ENCODE measurements around the gene KCNJ14. TPM values are rescaled to one million over a fixed set of nuclear protein-coding genes. Genes with fewer than 3 reads are reported as not detected.

KCNJ14 gene
- total and polyA plus RNA-seq, 2 of the 8 experiments (the other 6 are each of a cell fraction or from before 2014, with no cell fraction given), result 0.45 to 0.89 TPM

- Histone ChIP-seq H4K91ac (replicated peaks; ENCODE audit: insufficient read length, low read length) (no peak overlapping the region), H3K79me1 (ENCODE audit: low read depth, low read length) (0 out of 2 replicates have a peak, but pooled peaks cover 4% of the 10 kb centered on the region), H3K14ac (ENCODE audit: insufficient read length) (no peak overlapping the region), H2BK15ac (ENCODE audit: low read length) (no peak overlapping the region), H3K36me3 (ENCODE audit: control insufficient read depth in 2 of 4, insufficient read depth in 4 of 4, low read length in 3 of 4) (peaks cover 23 to 33% (median 32%) of the 10 kb centered on the region in 4 experiments), H2BK20ac (ENCODE audit: low read length) (no peak overlapping the region), H3K27me3 (replicated peaks in 1 of 4; ENCODE audit: control insufficient read depth in 3 of 4, extremely low read depth in 1 of 4, insufficient read depth in 3 of 4, low read length in 3 of 4) (no peaks in the 10 kb centered on the region), H3K4me3 (ENCODE audit: extremely low read depth in 1 of 4, insufficient read depth in 2 of 4, low read depth in 3 of 4, low read length in 4 of 4) (peak overlapping the region; percentile 62 to 84 (median 80)), H3K4ac (replicated peaks; ENCODE audit: insufficient read length, low read depth, low read length) (peak overlapping the region; percentile 13), H4K20me1 (replicated peaks in 1 of 2; ENCODE audit: control insufficient read depth in 1 of 2, insufficient read depth in 2 of 2, low read length in 2 of 2) (peaks cover 7 to 15% of the 10 kb centered on the region in 2 experiments), H3K27ac (ENCODE audit: low read depth, low read length) (peak overlapping the region; percentile 90), H2AFZ (ENCODE audit: low read length) (no peak overlapping the region), H3K23ac (ENCODE audit: insufficient read length) (no peak overlapping the region), H3K9ac (replicated peaks in 1 of 4; ENCODE audit: extremely low read depth in 1 of 4, low read depth in 3 of 4, low read length in 3 of 4) (peak overlapping the region in 3 of 4 experiments; percentile 81 to 93 (median 90); a peak in 6 of 7 replicates), H3K4me1 (replicated peaks in 1 of 4; ENCODE audit: control insufficient read depth in 3 of 4, insufficient read depth in 4 of 4, low read length in 3 of 4) (peaks cover 0 to 9% (median 1%) of the 10 kb centered on the region in 4 experiments; a peak in 3 of 7 replicates), H3K18ac (ENCODE audit: extremely low read depth, low read length) (no peak overlapping the region), H3K56ac (replicated peaks; ENCODE audit: insufficient read length, low read depth, low read length) (no peak overlapping the region), H2AK5ac (ENCODE audit: low read depth, low read length) (no peak overlapping the region), H4K5ac (ENCODE audit: insufficient read length, low read depth, low read length) (peak overlapping the region; percentile 63), H2BK5ac (ENCODE audit: low read depth, low read length) (peak overlapping the region; percentile 96), H3K79me2 (ENCODE audit: control insufficient read depth in 1 of 2, insufficient read depth in 2 of 2, low read length in 2 of 2) (peaks cover 0 to 12% of the 10 kb centered on the region in 2 experiments; a peak in 1 of 4 replicates), H3K9me3 (ENCODE audit: insufficient read depth in 2 of 2, low read depth in 1 of 2, low read length in 1 of 2) (no peaks in the 10 kb centered on the region), H4K8ac (ENCODE audit: extremely low read depth, insufficient read depth, low read length) (no peak overlapping the region; the same call in 1 of the 2 replicates), H2BK120ac (replicated peaks; ENCODE audit: low read depth, low read length) (no peak overlapping the region), H2BK12ac (ENCODE audit: low read depth, low read length) (no peak overlapping the region), H3K23me2 (ENCODE audit: low read depth, low read length) (no peaks in the 10 kb centered on the region; the same call in 1 of the 2 replicates), H3K4me2 (ENCODE audit: insufficient read depth in 1 of 2, low read depth in 2 of 2, low read length in 2 of 2) (peak overlapping the region; percentile 65 to 69)
- ChIA-PET POLR2A (ENCODE audit: partially characterized antibody) (interaction anchor here (1.0 to 2.8 kb wide), 7 partner anchors 10 to 29 kb away, joined by 3 to 6 read pairs (median 5); no protein-coding TSS in a partner anchor), CTCF (ENCODE audit: partially characterized antibody) (no interaction called here)
- WGBS, 2 experiments (ENCODE audit: extremely low coverage in 1 of 2, insufficient coverage in 1 of 2, insufficient read length in 1 of 2, insufficient replicate concordance in 2 of 2, low coverage in 1 of 2, low lambda C conversion rate in 2 of 2, missing lambda C conversion rate in 1 of 2), result 1% methylated on average over 36 of the region's 36 CpGs; no CpG with 5 or more reads in 1 of the 2 experiments
- FAIRE-seq (peak; percentile 92), DNase-seq (ENCODE audit: low read depth in 1 of 2, low spot score in 2 of 2) (peak; percentile 97 to 100)
- TF ChIP-seq NRF1 (IDR thresholded peaks at IDR 0.05; ENCODE audit: low read depth, low read length) (peak; percentile 66), BRCA1 (IDR thresholded peaks at IDR 0.05; ENCODE audit: low read depth, low read length) (0 out of 2 replicates have a peak, but pooled peaks have one; percentile 31), KDM4A (IDR thresholded peaks at IDR 0.05; ENCODE audit: low read depth, low read length, severe bottlenecking) (no peak), SP4 (IDR thresholded peaks at IDR 0.05; ENCODE audit: low read length) (peak; percentile 96), CBX8 (IDR thresholded peaks at IDR 0.05; ENCODE audit: borderline replicate concordance, low read depth, low read length) (no peak), CHD2 (IDR thresholded peaks at IDR 0.05; ENCODE audit: low read length) (peak; percentile 92), YY1 (IDR thresholded peaks at IDR 0.05; ENCODE audit: low read depth, low read length) (peak; percentile 83; the same call in 1 of the 2 replicates), CHD1 (IDR thresholded peaks at IDR 0.05; ENCODE audit: low read depth, low read length) (no peak), SP2 (IDR thresholded peaks at IDR 0.05; ENCODE audit: low read length) (peak; percentile 88), SP1 (IDR thresholded peaks at IDR 0.05; ENCODE audit: low read depth, low read length) (peak; percentile 98), SIN3A (conservative IDR thresholded peaks at IDR 0.05 in 1 of 2, IDR thresholded peaks at IDR 0.05 in 1 of 2; ENCODE audit: low read depth in 1 of 2, low read length in 2 of 2) (peak; percentile 65 to 79; a peak in 2 of 4 replicates)
- TF ChIP-seq, protein P1, sequence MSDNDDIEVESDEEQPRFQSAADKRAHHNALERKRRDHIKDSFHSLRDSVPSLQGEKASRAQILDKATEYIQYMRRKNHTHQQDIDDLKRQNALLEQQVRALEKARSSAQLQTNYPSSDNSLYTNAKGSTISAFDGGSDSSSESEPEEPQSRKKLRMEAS (IDR thresholded peaks at IDR 0.05), result peak; percentile 67
These were observed 13.5 kb downstream of the KCNJ14 start for GRCh38 chr19:48468772-48469288.

Measured in H1 (cell line).